Neural cell (in vitro differentiated cells): ENCODE data around the gene TTYH1.

Experiments
- EZH2 ChIP-seq: fragments of 200-600, 300-800 bp; shearing (Covaris generic), sonication (generic); IDR thresholded peaks from 2 replicates; pipeline ENCODE4 v1.6.1; 2014; ENCODE audit warnings: antibody characterized with exemption, low read length, borderline replicate concordance, mild to moderate bottlenecking; ENCODE audit not compliant: insufficient read depth, poor library complexity, severe bottlenecking
- MXI1 ChIP-seq: fragments of 450-650 bp; conservative IDR thresholded peaks from 2 replicates; pipeline ENCODE4 v1.6.1; 2014; ENCODE audit warnings: antibody characterized with exemption, mild to moderate bottlenecking; ENCODE audit not compliant: poor library complexity, severe bottlenecking
- TF ChIP-seq, protein P1 (sequence below): fragments of 450-650 bp; IDR thresholded peaks from 2 replicates; pipeline ENCODE4 v1.5.1; 2014; ENCODE audit warnings: antibody characterized with exemption, mild to moderate bottlenecking, moderate library complexity; ENCODE audit not compliant: poor library complexity, severe bottlenecking

DNA sequence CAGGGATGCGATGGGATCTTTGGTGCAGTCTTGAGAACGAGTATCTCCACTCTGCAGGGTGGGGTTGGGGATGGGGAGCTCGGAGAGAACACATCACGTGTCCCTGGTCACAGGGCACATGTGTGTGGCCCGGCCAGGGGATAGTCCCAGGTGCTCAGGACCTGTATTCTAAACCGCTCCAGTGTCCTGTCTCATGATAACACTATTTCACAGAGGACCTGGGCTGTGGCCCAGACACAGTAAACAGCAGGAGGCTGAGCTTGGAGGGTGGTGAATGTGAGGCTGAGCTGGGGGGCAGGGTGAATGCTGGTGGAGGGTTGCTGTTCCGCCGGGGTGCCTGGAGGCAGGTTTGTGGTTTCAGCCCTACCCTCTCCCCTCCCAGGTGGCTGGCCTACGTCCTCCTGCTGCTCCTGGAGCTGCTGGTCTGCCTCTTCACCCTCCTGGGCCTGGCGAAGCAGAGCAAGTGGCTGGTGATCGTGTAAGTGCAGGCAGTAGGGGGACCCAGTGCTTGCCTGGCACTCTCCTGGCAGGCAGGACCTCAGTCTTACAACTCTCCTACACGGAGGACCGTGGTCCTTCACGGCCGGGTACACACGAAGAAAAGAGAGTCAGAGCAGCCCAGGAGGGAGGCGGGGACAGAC is 11.1 kb downstream of the TTYH1 start:
- TF ChIP-seq, protein P1, sequence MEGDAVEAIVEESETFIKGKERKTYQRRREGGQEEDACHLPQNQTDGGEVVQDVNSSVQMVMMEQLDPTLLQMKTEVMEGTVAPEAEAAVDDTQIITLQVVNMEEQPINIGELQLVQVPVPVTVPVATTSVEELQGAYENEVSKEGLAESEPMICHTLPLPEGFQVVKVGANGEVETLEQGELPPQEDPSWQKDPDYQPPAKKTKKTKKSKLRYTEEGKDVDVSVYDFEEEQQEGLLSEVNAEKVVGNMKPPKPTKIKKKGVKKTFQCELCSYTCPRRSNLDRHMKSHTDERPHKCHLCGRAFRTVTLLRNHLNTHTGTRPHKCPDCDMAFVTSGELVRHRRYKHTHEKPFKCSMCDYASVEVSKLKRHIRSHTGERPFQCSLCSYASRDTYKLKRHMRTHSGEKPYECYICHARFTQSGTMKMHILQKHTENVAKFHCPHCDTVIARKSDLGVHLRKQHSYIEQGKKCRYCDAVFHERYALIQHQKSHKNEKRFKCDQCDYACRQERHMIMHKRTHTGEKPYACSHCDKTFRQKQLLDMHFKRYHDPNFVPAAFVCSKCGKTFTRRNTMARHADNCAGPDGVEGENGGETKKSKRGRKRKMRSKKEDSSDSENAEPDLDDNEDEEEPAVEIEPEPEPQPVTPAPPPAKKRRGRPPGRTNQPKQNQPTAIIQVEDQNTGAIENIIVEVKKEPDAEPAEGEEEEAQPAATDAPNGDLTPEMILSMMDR = no peak
- TF ChIP-seq EZH2 (no peak), MXI1 (no peak)
